ENCODE data around the gene ITGA11.

DNA sequence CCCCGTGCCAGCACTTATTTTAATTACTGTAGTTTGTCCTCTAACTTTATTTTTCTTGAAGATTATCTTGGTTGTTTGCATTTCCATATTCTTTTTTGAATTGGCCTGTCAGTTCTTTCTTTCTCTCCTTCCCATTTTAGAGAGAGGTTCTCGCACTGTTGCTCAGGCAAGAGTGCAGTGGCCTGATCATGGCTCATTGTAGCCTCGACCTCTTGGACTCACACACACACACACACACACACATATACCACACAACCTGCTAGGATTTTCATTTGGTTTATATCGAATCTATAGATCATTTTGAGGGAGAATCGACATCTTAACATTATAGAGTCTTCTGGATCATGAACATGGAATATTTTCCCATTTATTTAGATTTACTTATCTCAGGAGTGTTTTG, 145.7 kb downstream of the ITGA11 start:
- TF ChIP-seq EZH2 (IDR thresholded peaks at IDR 0.05; ENCODE audit: low read depth): no peak
- TF ChIP-seq, protein P1, sequence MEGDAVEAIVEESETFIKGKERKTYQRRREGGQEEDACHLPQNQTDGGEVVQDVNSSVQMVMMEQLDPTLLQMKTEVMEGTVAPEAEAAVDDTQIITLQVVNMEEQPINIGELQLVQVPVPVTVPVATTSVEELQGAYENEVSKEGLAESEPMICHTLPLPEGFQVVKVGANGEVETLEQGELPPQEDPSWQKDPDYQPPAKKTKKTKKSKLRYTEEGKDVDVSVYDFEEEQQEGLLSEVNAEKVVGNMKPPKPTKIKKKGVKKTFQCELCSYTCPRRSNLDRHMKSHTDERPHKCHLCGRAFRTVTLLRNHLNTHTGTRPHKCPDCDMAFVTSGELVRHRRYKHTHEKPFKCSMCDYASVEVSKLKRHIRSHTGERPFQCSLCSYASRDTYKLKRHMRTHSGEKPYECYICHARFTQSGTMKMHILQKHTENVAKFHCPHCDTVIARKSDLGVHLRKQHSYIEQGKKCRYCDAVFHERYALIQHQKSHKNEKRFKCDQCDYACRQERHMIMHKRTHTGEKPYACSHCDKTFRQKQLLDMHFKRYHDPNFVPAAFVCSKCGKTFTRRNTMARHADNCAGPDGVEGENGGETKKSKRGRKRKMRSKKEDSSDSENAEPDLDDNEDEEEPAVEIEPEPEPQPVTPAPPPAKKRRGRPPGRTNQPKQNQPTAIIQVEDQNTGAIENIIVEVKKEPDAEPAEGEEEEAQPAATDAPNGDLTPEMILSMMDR (conservative IDR thresholded peaks at IDR 0.05): no peak

All from PC-9 (cell line).